Erythroblast (primary cell): ENCODE data around the gene LRFN2.

ENCODE experiments used
- GATA1 ChIP-seq: IDR thresholded peaks from 2 replicates; pipeline ENCODE4 v1.6.1; 2011; ENCODE audit warnings: low read depth, mild to moderate bottlenecking, control low read depth, low read length, moderate library complexity
- POLR2A ChIP-seq: IDR thresholded peaks from 2 replicates; pipeline ENCODE4 v1.6.1; 2011; ENCODE audit warnings: mild to moderate bottlenecking, low read length

DNA sequence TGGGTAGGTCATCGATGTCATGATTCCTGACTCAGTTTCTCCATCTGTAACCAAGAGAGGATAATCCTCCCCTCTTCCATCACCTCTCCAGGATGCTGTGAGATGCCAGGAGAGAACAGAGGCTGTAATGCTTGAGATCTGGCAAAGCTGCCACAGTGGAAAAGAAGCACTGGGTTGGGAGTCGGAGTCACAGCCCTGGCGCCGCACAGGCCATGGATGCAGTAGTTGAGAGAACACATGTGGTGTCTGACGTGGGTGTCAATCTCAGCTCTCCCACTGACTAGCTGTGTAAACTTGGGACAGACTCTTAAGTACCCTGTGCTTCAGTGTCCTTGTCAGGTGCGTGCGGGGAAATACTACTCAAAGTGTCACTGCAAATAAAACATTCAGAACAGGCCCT, 47.3 kb downstream of the LRFN2 start:
- TF ChIP-seq POLR2A (no peak), GATA1 (no peak)
